GM19351 (cell line): ENCODE data around the gene FATE1.
"Not testable (repeated sequence)": the region's sequence is repeated elsewhere in the genome, so short reads cannot be mapped to it uniquely, and the experiment has no call there.

ENCODE experiments used
- ATAC-seq: cut with Tn5 transposase; IDR thresholded peaks from one replicate; pipeline ENCODE4 v1.9.1; 2021; ENCODE audit warnings: mild to moderate bottlenecking, moderate library complexity; ENCODE audit not compliant: unreplicated experiment

FATE1 gene, protein sequence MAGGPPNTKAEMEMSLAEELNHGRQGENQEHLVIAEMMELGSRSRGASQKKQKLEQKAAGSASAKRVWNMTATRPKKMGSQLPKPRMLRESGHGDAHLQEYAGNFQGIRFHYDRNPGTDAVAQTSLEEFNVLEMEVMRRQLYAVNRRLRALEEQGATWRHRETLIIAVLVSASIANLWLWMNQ

DNA sequence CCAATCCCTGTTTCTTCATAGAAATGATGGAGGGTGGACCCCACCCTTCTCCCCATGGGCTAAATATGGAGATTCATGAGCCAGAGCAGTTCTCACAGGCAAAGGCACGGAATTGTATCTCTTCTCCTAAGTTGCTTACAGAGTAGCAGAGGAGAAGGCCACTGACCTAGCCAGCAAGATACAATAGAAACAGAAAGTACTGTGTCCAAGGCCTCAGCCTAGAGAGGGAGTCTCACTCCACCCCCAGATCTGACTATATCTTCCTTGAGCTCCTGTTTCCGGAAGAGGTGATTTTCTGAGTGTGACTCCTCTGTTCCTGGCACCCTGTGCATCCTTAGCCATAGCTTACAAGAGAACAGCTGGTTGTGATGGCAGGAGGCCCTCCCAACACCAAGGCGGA is at the start of gene FATE1:
Gene FATE1, plus strand, starts transcription at position 284 of the 400 bp plus-strand sequence. Its CDS starts 85 bp downstream, at position 369.
- no peak for ATAC-seq

- ATAC-seq, result no peak
Observed at GRCh38 chrX:151675121-151675746, 40.6 kb upstream of the FATE1 start.

DNA sequence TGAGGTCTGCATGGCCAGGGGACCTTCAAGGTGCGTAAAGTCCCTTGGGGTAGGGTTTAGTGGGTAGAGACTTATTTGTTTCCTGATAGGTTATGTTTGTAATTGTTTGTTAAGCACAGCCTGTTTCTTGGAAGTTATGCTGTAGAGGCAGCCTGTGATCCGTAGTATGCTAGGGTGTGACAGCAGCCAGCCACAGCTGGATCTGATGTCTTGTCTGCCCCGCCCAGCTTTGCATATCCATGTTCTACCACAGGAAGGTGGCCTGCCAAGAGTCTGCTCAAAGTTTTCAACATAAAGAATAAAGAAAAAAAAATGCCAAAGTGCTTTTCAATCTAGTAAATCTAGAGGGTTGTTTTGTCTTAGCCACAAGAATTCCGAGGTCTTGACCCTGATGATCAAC is 39.6 kb upstream of the FATE1 start:
- ATAC-seq, result no peak

- no peak for ATAC-seq
Observed at GRCh38 chrX:151679798-151680402, 35.9 kb upstream of the FATE1 start.

GRCh38 chrX:151680805-151681204 is 35.0 kb upstream of the FATE1 start:
- ATAC-seq, result peak; percentile 96

GRCh38 chrX:151687635-151688034 is 28.2 kb upstream of the FATE1 start:
- no peak for ATAC-seq

DNA sequence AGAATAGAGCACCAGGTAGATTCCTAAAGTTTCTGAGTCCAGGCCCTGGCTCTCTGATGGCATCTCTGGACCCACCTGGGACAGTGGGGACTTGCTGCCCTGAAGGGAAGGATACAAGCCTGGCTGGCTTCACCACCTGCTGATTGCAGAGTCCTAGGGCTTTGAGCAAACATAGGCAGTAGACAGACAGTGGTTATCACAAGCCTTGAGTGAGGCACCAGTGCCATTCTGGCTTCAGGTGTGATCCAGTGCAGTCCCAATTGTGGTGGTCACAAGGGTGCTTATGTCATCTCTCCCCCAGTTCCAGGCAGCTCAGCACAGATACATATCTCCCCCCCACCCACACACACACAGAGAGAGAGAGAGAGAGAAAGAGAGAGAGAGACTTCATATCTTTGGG is 27.1 kb upstream of the FATE1 start:
- no peak for ATAC-seq

DNA sequence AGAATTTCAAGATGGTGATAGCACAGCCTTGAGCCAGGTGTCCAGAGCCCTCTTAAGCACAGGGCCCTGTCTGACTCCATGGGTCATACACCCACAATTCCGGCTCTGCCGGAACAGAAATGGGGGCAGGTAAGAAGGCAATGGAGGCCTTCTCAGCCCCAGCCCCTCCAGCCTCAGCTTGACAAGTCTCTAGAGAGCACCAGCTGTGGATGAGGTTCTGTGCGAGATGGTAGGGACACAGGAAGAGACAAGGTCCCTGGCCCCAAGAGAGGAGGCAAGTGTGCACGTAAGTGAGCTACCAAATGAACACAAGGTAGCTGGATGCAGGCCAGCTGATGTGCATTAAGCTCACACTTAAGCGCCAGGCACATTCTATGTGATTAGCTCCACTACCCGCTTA is 23.0 kb upstream of the FATE1 start:
- no peak for ATAC-seq

GRCh38 chrX:151694121-151694520 is 21.7 kb upstream of the FATE1 start:
- ATAC-seq, result no peak

- ATAC-seq, result no peak
Observed at GRCh38 chrX:151694661-151695582, 20.9 kb upstream of the FATE1 start, which contains the start of gene PRRG3. PRRG3 (plus strand) TSS chrX:151695458; CDS start chrX:151698815, 3,357 bp downstream.

- ATAC-seq, result no peak
Observed at GRCh38 chrX:151695583-151696340, 20.1 kb upstream of the FATE1 start.

- ATAC-seq, result not testable (repeated sequence)
Observed at GRCh38 chrX:151697082-151697481, 18.8 kb upstream of the FATE1 start.

GRCh38 chrX:151697522-151697921 is 18.3 kb upstream of the FATE1 start:
- ATAC-seq, result no peak

GRCh38 chrX:151698485-151698884 is 17.4 kb upstream of the FATE1 start:
- no peak for ATAC-seq

DNA sequence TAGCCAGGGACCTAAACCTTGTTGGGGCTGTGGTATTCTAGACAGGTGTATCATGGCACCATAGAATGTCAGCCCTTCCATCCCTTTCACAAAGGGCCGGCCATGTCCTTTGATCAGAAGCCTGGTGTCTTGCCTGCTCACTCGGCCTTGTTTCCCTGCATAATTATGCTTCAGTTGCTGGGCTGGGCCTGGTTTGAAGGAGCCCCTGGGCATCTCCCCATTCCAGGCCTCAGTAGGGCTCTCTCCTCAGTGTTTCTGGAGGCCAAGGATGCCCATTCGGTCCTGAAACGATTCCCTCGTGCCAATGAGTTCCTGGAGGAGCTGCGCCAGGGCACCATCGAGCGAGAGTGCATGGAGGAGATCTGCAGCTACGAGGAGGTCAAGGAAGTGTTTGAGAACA is 16.1 kb upstream of the FATE1 start:
- no peak for ATAC-seq

DNA sequence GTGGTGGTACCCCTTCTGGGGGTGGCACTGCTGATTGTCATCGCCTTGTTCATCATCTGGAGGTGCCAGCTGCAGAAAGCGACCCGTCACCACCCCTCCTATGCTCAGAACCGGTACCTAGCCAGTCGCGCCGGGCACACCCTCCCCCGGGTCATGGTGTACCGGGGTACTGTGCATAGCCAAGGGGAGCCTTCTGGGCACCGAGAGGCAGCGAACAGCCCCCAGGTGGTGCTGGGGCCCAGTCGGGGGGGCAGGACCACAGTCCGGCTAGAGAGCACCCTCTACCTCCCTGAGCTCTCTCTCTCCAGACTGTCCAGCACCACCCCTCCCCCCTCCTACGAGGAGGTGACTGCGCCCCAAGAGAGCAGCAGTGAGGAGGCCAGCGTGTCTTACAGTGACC is 15.3 kb upstream of the FATE1 start:
- ATAC-seq, result no peak

DNA sequence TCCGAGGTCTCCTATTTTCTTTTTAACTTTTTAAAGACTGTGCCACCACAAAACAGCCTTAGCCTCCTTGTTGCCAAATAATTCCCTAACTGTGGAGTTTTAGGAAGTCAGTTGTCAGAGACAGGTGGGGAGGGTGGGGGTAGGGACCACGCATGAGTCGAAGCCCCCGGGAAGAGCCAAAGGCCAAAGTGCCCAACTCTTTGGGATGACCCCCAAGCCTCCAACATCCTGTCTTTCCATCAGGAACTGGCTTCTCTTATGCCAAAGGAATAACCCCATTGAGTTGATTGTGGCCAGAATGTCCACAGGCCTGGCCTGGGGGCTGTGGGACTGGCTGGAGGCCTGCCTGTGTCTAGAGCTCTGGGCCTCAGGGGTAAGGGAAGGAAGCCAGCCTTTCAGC is 14.8 kb upstream of the FATE1 start:
- ATAC-seq, result no peak

GRCh38 chrX:151701531-151701930 is 14.3 kb upstream of the FATE1 start:
- no peak for ATAC-seq

- ATAC-seq, result no peak
Observed at GRCh38 chrX:151702026-151702714, 13.7 kb upstream of the FATE1 start.

GRCh38 chrX:151702741-151703340 is 13.0 kb upstream of the FATE1 start:
- no peak for ATAC-seq
